Naive thymus-derived CD8-positive, alpha-beta T cell (primary cell): ENCODE measurements around the gene LTB4R2. TPM values are rescaled to one million over a fixed set of nuclear protein-coding genes. Genes with fewer than 3 reads are reported as not detected.

Source experiments
- ATAC-seq, 2 donors: fragments of 150-1000 bp; cut with Tn5 transposase in 1 of 2; sonication (Bioruptor Pico), chemical (Tn5 transposase) in 1 of 2; 1 replicate in 1 of 2; 2 replicates in 1 of 2; pipeline ENCODE4 v1.10.0; 2021; ENCODE audit warnings: mild to moderate bottlenecking in 2 of 2, moderate library complexity in 2 of 2
- POLR2A ChIA-PET: fragments of 350-600 bp; sonication (Branson Sonifier 250); formaldehyde crosslinking; loops from one replicate; lab custom pipeline; 2021; ENCODE audit warnings: antibody characterized with exemption; lab: Charles Lee
- DNase-seq, 10 donors: peaks; one replicate each; pipeline versions ENCODE4 v3.0.0 to v3.0.0-alpha.2; 2020 to 2022
- H3K27ac Mint-ChIP-seq, 10 donors: one replicate each; pipeline ENCODE4 v1.8.0; 2020 to 2022; ENCODE audit warnings: mild to moderate bottlenecking in 10 of 10, mixed read lengths in 10 of 10, moderate library complexity in 4 of 10, inconsistent platforms in 1 of 10
- H3K27me3 Mint-ChIP-seq, 5 donors: one replicate each; pipeline ENCODE4 v1.8.0; 2021 to 2022; ENCODE audit warnings: mixed read lengths in 5 of 5
- H3K36me3 Mint-ChIP-seq, 3 donors: one replicate each; pipeline ENCODE4 v1.8.0; 2020 to 2022; ENCODE audit warnings: mixed read lengths in 3 of 3, mild to moderate bottlenecking in 2 of 3, inconsistent platforms in 1 of 3
- H3K4me1 Mint-ChIP-seq, 4 donors: one replicate each; pipeline ENCODE4 v1.8.0; 2021 to 2022; ENCODE audit warnings: mixed read lengths in 4 of 4
- H3K4me3 Mint-ChIP-seq, 10 donors: one replicate each; pipeline ENCODE4 v1.8.0; 2020 to 2022; ENCODE audit warnings: mild to moderate bottlenecking in 10 of 10, mixed read lengths in 10 of 10, moderate library complexity in 6 of 10, inconsistent platforms in 1 of 10
- H3K9me3 Mint-ChIP-seq, 9 donors: one replicate each; pipeline ENCODE4 v1.8.0; 2020 to 2022; ENCODE audit warnings: mixed read lengths in 9 of 9, mild to moderate bottlenecking in 3 of 9, inconsistent platforms in 1 of 9, moderate library complexity in 1 of 9
- polyA plus RNA-seq, 3 donors: library from polyadenylated mRNA; unstranded; fragments of 300-500 nt; fragmentation: Illumina TruSeq; gene quantifications; one replicate each; pipeline ENCODE4 v1.2.3, GENCODE V29; 2021
- total RNA-seq, 8 experiments: library from RNA in 2 of 8; stranded (reverse) in 2 of 8; gene quantifications; one replicate each; pipeline ENCODE4 v1.2.3 and lab custom pipeline; 2021 to 2026

Gene LTB4R2
- total and polyA plus RNA-seq, 5 experiments from 2014 or later: 0.93 to 13.0 (median 3.5) TPM

DNA sequence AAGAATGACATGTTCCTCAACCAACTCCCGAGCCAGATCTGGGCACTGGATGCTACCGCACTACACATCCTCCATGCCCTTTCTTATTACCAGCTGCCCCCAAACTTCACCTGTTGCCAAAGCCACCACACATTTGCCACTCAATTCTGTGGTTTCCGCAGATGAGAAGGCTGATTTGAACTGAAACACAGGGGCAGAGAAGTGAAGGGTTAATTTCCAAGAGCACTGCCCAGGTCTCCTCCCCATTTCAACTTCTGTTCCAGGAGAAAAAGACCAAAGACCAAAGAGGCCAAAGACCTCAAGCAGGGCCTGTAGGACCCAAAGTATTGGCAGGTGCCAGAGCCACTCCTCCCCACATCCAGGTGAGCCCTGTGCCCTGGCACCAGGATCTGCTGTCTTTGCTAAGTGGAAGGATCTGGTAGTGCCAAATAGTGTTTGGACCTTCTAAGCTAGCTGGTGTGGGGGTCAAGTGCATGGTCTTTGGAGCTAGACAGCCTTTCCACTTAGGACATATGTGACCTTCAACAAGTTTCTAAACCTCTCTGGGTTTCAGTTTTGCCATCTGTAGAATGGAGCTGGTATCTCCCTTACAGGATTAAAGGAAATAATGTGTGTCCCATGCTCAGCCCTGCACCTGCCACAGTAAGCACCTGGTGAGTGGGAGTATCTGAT is 18.4 kb upstream of the LTB4R2 start:
- H3K4me3 Mint-ChIP-seq: no peak overlapping the region
- no peaks in the 10 kb centered on the region for H3K9me3 Mint-ChIP-seq
- H3K27ac Mint-ChIP-seq: peak overlapping the region in 3 of 10 donors; percentile 24 to 34 (median 27)
- ATAC-seq: no peak
- H3K4me1 Mint-ChIP-seq: peaks cover 9 to 21% (median 16%) of the 10 kb centered on the region in 4 donors
- no peak for DNase-seq
- peaks cover 0 to 65% (median 21%) of the 10 kb centered on the region in 3 donors for H3K36me3 Mint-ChIP-seq
- POLR2A ChIA-PET: interaction anchor here (0.6 to 1.0 kb wide), 3 partner anchors 12 to 132 kb away, joined by 3 to 6 read pairs (median 4); no protein-coding TSS in a partner anchor
- no peaks in the 10 kb centered on the region for H3K27me3 Mint-ChIP-seq

GRCh38 chr14:24292118-24292807 is 17.7 kb upstream of the LTB4R2 start:
- no peaks in the 10 kb centered on the region for H3K9me3 Mint-ChIP-seq
- ATAC-seq (no peak), DNase-seq (no peak)
- H3K27ac Mint-ChIP-seq: peak overlapping the region in 3 of 10 donors; percentile 27 to 62 (median 31)
- H3K27me3 Mint-ChIP-seq: no peaks in the 10 kb centered on the region
- POLR2A ChIA-PET: no interaction called here
- H3K4me1 Mint-ChIP-seq: peaks cover 13 to 27% (median 23%) of the 10 kb centered on the region in 4 donors
- H3K4me3 Mint-ChIP-seq: no peak overlapping the region
- peaks cover 0 to 67% (median 21%) of the 10 kb centered on the region in 3 donors for H3K36me3 Mint-ChIP-seq

- Mint-ChIP-seq H3K36me3 (peaks cover 0 to 72% (median 21%) of the 10 kb centered on the region in 3 donors), H3K4me1 (peaks cover 18 to 28% (median 27%) of the 10 kb centered on the region in 4 donors), H3K9me3 (no peaks in the 10 kb centered on the region), H3K4me3 (no peak overlapping the region), H3K27me3 (no peaks in the 10 kb centered on the region), H3K27ac (no peak overlapping the region)
- POLR2A ChIA-PET: no interaction called here
- no peak for ATAC-seq
- DNase-seq: no peak
Measured at GRCh38 chr14:24293525-24293924, 16.4 kb upstream of the LTB4R2 start.

DNA sequence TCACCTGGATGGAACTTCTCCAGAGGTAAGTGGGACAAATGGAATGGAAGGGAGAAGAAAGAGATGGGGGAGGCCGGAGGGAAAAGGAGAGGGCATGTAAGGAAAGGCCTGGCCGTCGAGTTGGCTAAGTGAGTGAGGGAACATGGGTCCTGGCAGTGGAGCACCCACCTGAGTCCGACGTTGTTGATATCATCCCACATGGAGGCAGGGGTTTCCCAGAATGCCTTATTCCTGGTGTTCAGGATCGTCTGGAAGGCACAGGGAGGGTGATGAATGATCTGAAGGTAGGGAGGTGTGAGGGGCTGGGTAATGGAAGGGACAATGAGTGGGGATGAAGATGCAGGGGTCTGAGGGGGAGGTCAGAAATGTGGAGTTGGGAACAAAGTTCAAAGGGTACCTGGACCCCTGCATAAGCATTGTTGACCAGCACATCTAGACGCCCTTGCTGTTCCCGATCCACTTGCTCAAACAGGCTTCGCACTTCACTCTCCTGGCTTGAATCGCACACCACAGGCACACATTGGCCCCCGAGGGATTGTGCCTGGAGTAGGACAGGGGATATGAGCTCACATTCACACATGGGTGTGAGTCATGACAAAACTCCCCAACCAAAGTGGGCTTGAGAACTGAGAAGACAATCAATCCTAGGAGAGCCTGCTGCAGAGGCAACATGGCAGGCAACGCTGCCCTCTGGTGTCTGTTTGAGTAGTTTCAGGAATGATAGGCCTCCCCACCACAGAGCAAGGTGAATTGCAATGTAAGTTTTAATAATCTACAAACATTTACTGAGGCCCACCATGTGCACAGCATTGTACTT is 13.4 kb upstream of the LTB4R2 start:
- Mint-ChIP-seq H3K9me3 (no peaks in the 10 kb centered on the region), H3K27ac (peak overlapping the region; percentile 78 to 90 (median 80)), H3K36me3 (peaks cover 0 to 53% (median 10%) of the 10 kb centered on the region in 3 donors), H3K27me3 (no peaks in the 10 kb centered on the region), H3K4me3 (peak overlapping the region in 4 of 10 donors; percentile 16 to 22 (median 21)), H3K4me1 (peaks cover 27 to 49% (median 43%) of the 10 kb centered on the region in 4 donors)
- POLR2A ChIA-PET: interaction anchor here (0.6 to 6.0 kb wide), 9 partner anchors 16 to 1424 kb away, joined by 3 to 63 read pairs (median 4); partner anchors contain the start of genes MDP1, RABGGTA, SDR39U1 and TINF2
- ATAC-seq (peak; percentile 62 to 74), DNase-seq (peak; percentile 50 to 83 (median 66))

- no peaks in the 10 kb centered on the region for H3K9me3 Mint-ChIP-seq
Measured at GRCh38 chr14:24297190-24297964, 12.6 kb upstream of the LTB4R2 start.

GRCh38 chr14:24298892-24299254 is 11.1 kb upstream of the LTB4R2 start:
- peak overlapping the region; percentile 94 to 98 (median 97) for H3K27ac Mint-ChIP-seq
- POLR2A ChIA-PET: interaction anchor here (1.1 to 6.0 kb wide), 10 partner anchors 9 to 184 kb away, joined by 3 to 63 read pairs (median 12); partner anchors contain the start of genes CBLN3, CHMP4A, CIDEB and DCAF11
- no peaks in the 10 kb centered on the region for H3K9me3 Mint-ChIP-seq
- H3K4me1 Mint-ChIP-seq: peaks cover 29 to 55% (median 51%) of the 10 kb centered on the region in 4 donors
- DNase-seq: no peak
- ATAC-seq: peak in 1 of 2 donors; percentile 3
- peaks cover 0 to 60% (median 17%) of the 10 kb centered on the region in 3 donors for H3K36me3 Mint-ChIP-seq
- H3K27me3 Mint-ChIP-seq: no peaks in the 10 kb centered on the region
- peak overlapping the region; percentile 90 to 99 (median 94) for H3K4me3 Mint-ChIP-seq

More at GRCh38 chr14:24297190-24297964, 12.6 kb upstream of the LTB4R2 start:
- peaks cover 0 to 52% (median 10%) of the 10 kb centered on the region in 3 donors for H3K36me3 Mint-ChIP-seq
- H3K27me3 Mint-ChIP-seq: no peaks in the 10 kb centered on the region
- POLR2A ChIA-PET: interaction anchor here (0.9 to 6.0 kb wide), 7 partner anchors 16 to 146 kb away, joined by 3 to 63 read pairs (median 4); partner anchors contain the start of genes MDP1, RABGGTA, SDR39U1 and TINF2
- H3K27ac Mint-ChIP-seq: peak overlapping the region; percentile 78 to 90 (median 80)
- peak overlapping the region in 7 of 10 donors; percentile 7 to 57 (median 31) for H3K4me3 Mint-ChIP-seq
- peaks cover 27 to 53% (median 50%) of the 10 kb centered on the region in 4 donors for H3K4me1 Mint-ChIP-seq
- ATAC-seq (peak in 1 of 2 donors; percentile 3), DNase-seq (no peak)

GRCh38 chr14:24299255-24300191 is 10.4 kb upstream of the LTB4R2 start, which contains the start of the genes DHRS1 and NOP9:
Gene DHRS1 (minus strand): TSS chr14:24299780. CDS start chr14:24299106, 674 bp downstream.
Gene NOP9 (plus strand): TSS chr14:24299850. CDS start chr14:24299955, 105 bp downstream.
- peak within 1 kb of the TSS; percentile 90 to 99 (median 94) for H3K4me3 Mint-ChIP-seq
- DNase-seq (peak; percentile 85 to 96 (median 92)), ATAC-seq (peak; percentile 79 to 89)
- no peaks in the 10 kb centered on the region for H3K27me3 Mint-ChIP-seq
- H3K4me1 Mint-ChIP-seq: peaks cover 29 to 55% (median 51%) of the 10 kb centered on the region in 4 donors
- POLR2A ChIA-PET: interaction anchor here (0.6 to 6.0 kb wide), 16 partner anchors 10 to 185 kb away, joined by 3 to 63 read pairs (median 7); partner anchors contain the start of genes CBLN3, CHMP4A, CIDEB and DCAF11
- H3K27ac Mint-ChIP-seq: peak within 1 kb of the TSS; percentile 94 to 98 (median 97)
- no peaks in the 10 kb centered on the region for H3K9me3 Mint-ChIP-seq
- peaks cover 0 to 61% (median 22%) of the 10 kb centered on the region in 3 donors for H3K36me3 Mint-ChIP-seq

DNA sequence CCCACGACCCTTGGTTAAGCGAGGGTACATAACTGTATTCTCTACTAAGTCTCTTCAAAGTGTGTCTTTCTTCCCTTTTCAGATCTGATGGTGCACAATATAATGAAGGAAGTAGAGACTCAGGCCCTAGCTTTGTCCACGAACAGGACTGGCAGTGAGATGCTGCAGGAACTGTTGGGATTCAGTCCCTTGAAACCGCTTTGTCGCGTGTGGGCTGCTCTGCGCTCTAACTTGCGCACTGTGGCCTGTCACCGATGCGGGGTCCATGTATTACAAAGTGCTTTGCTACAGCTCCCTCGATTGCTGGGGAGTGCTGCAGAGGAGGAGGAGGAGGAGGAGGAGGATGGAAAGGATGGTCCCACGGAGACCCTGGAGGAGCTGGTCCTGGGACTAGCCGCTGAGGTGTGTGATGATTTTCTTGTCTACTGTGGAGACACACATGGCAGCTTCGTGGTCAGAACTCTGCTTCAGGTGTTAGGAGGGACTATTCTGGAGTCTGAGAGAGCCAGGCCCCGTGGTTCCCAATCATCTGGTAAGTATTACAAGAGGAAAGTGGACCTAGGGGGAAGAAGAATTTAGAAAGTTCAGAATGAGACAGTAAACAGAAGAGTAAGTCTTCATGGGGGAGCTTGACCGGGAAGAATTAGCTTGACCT is 9.5 kb upstream of the LTB4R2 start:
- ATAC-seq (no peak), DNase-seq (no peak)
- Mint-ChIP-seq H3K9me3 (no peaks in the 10 kb centered on the region), H3K27ac (peak overlapping the region; percentile 53 to 98 (median 97)), H3K27me3 (no peaks in the 10 kb centered on the region), H3K4me3 (peak overlapping the region; percentile 90 to 99 (median 94)), H3K36me3 (peaks cover 0 to 62% (median 26%) of the 10 kb centered on the region in 3 donors), H3K4me1 (peaks cover 30 to 62% (median 51%) of the 10 kb centered on the region in 4 donors)
- POLR2A ChIA-PET: interaction anchor here (0.6 to 6.0 kb wide), 19 partner anchors 9 to 246 kb away, joined by 3 to 63 read pairs (median 7); partner anchors contain the start of genes CBLN3, CHMP4A, CIDEB and GMPR2

GRCh38 chr14:24304019-24304387 is 5.9 kb upstream of the LTB4R2 start:
- POLR2A ChIA-PET: interaction anchor here (0.8 to 3.0 kb wide), 2 partner anchors 62 to 127 kb away, joined by 3 to 13 read pairs; partner anchors contain the start of genes CBLN3, KHNYN and TINF2
- H3K27ac Mint-ChIP-seq: peak overlapping the region in 1 of 10 donors; percentile 51
- no peak overlapping the region for H3K4me3 Mint-ChIP-seq

More at GRCh38 chr14:24304019-24304387, 5.9 kb upstream of the LTB4R2 start:
- Mint-ChIP-seq H3K36me3 (peaks cover 0 to 72% (median 25%) of the 10 kb centered on the region in 3 donors), H3K27me3 (no peaks in the 10 kb centered on the region), H3K4me1 (peaks cover 22 to 53% (median 44%) of the 10 kb centered on the region in 4 donors), H3K9me3 (no peaks in the 10 kb centered on the region)
- DNase-seq (no peak), ATAC-seq (no peak)
